ENCODE results near the gene RNF220. TPM values are rescaled to one million over a fixed set of nuclear protein-coding genes. Genes with fewer than 3 reads are reported as not detected.

The RNF220 gene
- total RNA-seq, 1 donor from 2014 or later, result 47.1 TPM

DNA sequence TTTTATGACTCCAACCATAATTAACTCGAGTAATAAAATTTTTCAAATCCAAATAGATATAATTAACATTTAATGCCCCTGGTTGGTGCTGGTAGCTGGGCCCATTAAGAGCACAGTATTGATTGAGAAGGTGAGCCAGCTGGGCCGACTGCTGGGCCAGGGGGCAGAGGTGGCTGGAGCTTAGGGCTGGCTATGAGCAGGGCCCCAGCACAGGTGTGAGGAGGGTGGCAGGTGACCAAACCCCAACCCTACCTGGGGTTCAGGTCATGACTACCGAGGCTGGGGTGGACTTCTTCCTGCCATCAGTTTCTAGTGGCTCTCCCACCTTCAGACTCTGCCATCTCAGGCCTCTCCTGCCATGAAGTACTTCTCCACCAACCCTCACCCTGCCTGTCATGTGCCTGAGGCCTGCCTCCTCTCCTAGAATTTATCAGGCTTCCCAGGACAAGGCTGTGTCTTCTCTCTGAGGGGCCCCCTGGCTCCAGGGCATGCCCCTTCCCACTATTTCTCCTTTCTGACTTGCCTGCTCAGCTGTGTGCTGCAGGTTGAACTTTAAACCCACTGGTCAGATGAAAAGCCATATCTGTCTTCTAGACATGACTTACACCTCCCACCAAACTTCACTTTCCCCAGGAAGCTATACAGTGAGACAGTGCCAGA, 183.6 kb downstream of the RNF220 start:
- Mint-ChIP-seq H3K4me3 (ENCODE audit: unreplicated experiment) (no peak overlapping the region), H3K27ac (ENCODE audit: unreplicated experiment) (no peak overlapping the region), H3K9me3 (ENCODE audit: unreplicated experiment) (peaks cover 2% of the 10 kb centered on the region), H3K27me3 (ENCODE audit: low read depth, unreplicated experiment) (peaks cover 17% of the 10 kb centered on the region), H3K36me3 (ENCODE audit: low read depth, unreplicated experiment) (no peaks in the 10 kb centered on the region), H3K4me1 (ENCODE audit: low read depth, unreplicated experiment) (peaks cover 4% of the 10 kb centered on the region)
- Histone ChIP-seq H3K4me3 (ENCODE audit: insufficient read depth, low read depth, low read length) (no peak overlapping the region), H2AFZ (ENCODE audit: low read depth, low read length) (no peak overlapping the region), H3K27ac (ENCODE audit: low read depth, low read length) (no peak overlapping the region), H3K9me3 (ENCODE audit: insufficient read depth, low read depth, low read length) (no peaks in the 10 kb centered on the region), H3K36me3 (ENCODE audit: insufficient read depth, low read length) (no peaks in the 10 kb centered on the region), H3K27me3 (ENCODE audit: insufficient read depth, low read length) (peaks cover 19% of the 10 kb centered on the region), H3K9ac (ENCODE audit: low read length) (no peak overlapping the region), H3K79me2 (ENCODE audit: insufficient read depth, low read length) (no peaks in the 10 kb centered on the region), H3K4me1 (ENCODE audit: insufficient read depth, low read length) (no peaks in the 10 kb centered on the region), H4K20me1 (ENCODE audit: insufficient read depth, low read length) (no peaks in the 10 kb centered on the region), H3K4me2 (ENCODE audit: low read length) (no peak overlapping the region)
- TF ChIP-seq, protein P1, sequence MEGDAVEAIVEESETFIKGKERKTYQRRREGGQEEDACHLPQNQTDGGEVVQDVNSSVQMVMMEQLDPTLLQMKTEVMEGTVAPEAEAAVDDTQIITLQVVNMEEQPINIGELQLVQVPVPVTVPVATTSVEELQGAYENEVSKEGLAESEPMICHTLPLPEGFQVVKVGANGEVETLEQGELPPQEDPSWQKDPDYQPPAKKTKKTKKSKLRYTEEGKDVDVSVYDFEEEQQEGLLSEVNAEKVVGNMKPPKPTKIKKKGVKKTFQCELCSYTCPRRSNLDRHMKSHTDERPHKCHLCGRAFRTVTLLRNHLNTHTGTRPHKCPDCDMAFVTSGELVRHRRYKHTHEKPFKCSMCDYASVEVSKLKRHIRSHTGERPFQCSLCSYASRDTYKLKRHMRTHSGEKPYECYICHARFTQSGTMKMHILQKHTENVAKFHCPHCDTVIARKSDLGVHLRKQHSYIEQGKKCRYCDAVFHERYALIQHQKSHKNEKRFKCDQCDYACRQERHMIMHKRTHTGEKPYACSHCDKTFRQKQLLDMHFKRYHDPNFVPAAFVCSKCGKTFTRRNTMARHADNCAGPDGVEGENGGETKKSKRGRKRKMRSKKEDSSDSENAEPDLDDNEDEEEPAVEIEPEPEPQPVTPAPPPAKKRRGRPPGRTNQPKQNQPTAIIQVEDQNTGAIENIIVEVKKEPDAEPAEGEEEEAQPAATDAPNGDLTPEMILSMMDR (IDR thresholded peaks at IDR 0.05; ENCODE audit: insufficient read depth, low read depth, low read length), result no peak
- no peak for TF ChIP-seq EZH2 (IDR thresholded peaks at IDR 0.05; ENCODE audit: insufficient read depth, low read length)
- DNase-seq (ENCODE audit: low read depth), result no peak
- FAIRE-seq, result no peak

GRCh38 chr1:44590475-44590874, 185.4 kb downstream of the RNF220 start:
- Mint-ChIP-seq H3K4me1 (ENCODE audit: low read depth, unreplicated experiment) (peaks cover 4% of the 10 kb centered on the region), H3K27me3 (ENCODE audit: low read depth, unreplicated experiment) (peaks cover 21% of the 10 kb centered on the region), H3K9me3 (ENCODE audit: unreplicated experiment) (peaks cover 2% of the 10 kb centered on the region), H3K27ac (ENCODE audit: unreplicated experiment) (no peak overlapping the region), H3K4me3 (ENCODE audit: unreplicated experiment) (no peak overlapping the region), H3K36me3 (ENCODE audit: low read depth, unreplicated experiment) (no peaks in the 10 kb centered on the region)
- no peak for DNase-seq (ENCODE audit: low read depth)
- no peaks in the 10 kb centered on the region for H3K9me3 ChIP-seq (ENCODE audit: insufficient read depth, low read depth, low read length)
- no peak overlapping the region for H3K4me2 ChIP-seq (ENCODE audit: low read length)
- H3K36me3 ChIP-seq (ENCODE audit: insufficient read depth, low read length), result no peaks in the 10 kb centered on the region
- no peaks in the 10 kb centered on the region for H3K79me2 ChIP-seq (ENCODE audit: insufficient read depth, low read length)
- no peak overlapping the region for H2AFZ ChIP-seq (ENCODE audit: low read depth, low read length)
- no peak overlapping the region for H3K27ac ChIP-seq (ENCODE audit: low read depth, low read length)
- no peaks in the 10 kb centered on the region for H4K20me1 ChIP-seq (ENCODE audit: insufficient read depth, low read length)
- H3K9ac ChIP-seq (ENCODE audit: low read length), result no peak overlapping the region
- no peak overlapping the region for H3K4me3 ChIP-seq (ENCODE audit: insufficient read depth, low read depth, low read length)
- H3K4me1 ChIP-seq (ENCODE audit: insufficient read depth, low read length), result no peaks in the 10 kb centered on the region
- TF ChIP-seq EZH2 (IDR thresholded peaks at IDR 0.05; ENCODE audit: insufficient read depth, low read length), result no peak
- TF ChIP-seq, protein P1 (IDR thresholded peaks at IDR 0.05; ENCODE audit: insufficient read depth, low read depth, low read length), result no peak
- FAIRE-seq, result no peak
- peaks cover 6% of the 10 kb centered on the region for H3K27me3 ChIP-seq (ENCODE audit: insufficient read depth, low read length)

DNA sequence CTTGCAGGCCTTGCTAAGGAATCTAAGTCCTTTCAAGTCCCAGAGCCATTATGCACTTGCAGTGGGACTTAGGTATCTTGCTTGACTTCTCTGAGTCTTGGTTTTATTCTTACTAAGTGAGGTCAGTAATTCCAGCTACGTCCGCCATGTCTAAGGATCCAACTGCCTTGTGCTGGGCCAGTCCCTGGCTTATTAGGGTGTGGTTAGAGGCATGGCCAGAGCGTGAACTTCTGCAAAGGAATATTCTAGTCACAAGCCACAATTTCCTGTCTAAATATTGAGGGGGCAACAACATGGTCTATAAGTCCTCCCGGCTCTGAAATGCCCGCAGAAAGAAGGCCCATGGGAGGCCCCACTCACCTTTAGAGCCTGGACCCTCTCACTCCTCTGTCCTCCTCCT, 186.3 kb downstream of the RNF220 start:
- Histone ChIP-seq H3K4me1 (ENCODE audit: insufficient read depth, low read length) (no peaks in the 10 kb centered on the region), H3K27ac (ENCODE audit: low read depth, low read length) (no peak overlapping the region), H4K20me1 (ENCODE audit: insufficient read depth, low read length) (no peaks in the 10 kb centered on the region), H2AFZ (ENCODE audit: low read depth, low read length) (no peak overlapping the region), H3K4me2 (ENCODE audit: low read length) (no peak overlapping the region), H3K27me3 (ENCODE audit: insufficient read depth, low read length) (peaks cover 3% of the 10 kb centered on the region), H3K79me2 (ENCODE audit: insufficient read depth, low read length) (no peaks in the 10 kb centered on the region), H3K9me3 (ENCODE audit: insufficient read depth, low read depth, low read length) (no peaks in the 10 kb centered on the region), H3K4me3 (ENCODE audit: insufficient read depth, low read depth, low read length) (no peak overlapping the region), H3K36me3 (ENCODE audit: insufficient read depth, low read length) (no peaks in the 10 kb centered on the region), H3K9ac (ENCODE audit: low read length) (no peak overlapping the region)
- H3K27ac Mint-ChIP-seq (ENCODE audit: unreplicated experiment), result no peak overlapping the region
- H3K4me1 Mint-ChIP-seq (ENCODE audit: low read depth, unreplicated experiment), result peaks cover 4% of the 10 kb centered on the region
- H3K9me3 Mint-ChIP-seq (ENCODE audit: unreplicated experiment), result peaks cover 2% of the 10 kb centered on the region
- no peaks in the 10 kb centered on the region for H3K36me3 Mint-ChIP-seq (ENCODE audit: low read depth, unreplicated experiment)
- no peak for TF ChIP-seq EZH2 (IDR thresholded peaks at IDR 0.05; ENCODE audit: insufficient read depth, low read length)
- peaks cover 21% of the 10 kb centered on the region for H3K27me3 Mint-ChIP-seq (ENCODE audit: low read depth, unreplicated experiment)
- FAIRE-seq, result no peak
- no peak overlapping the region for H3K4me3 Mint-ChIP-seq (ENCODE audit: unreplicated experiment)
- no peak for DNase-seq (ENCODE audit: low read depth)

Measured in astrocyte (in vitro differentiated cells and primary cell).